Measurements from ENCODE around the gene TTN. TPM values are rescaled to one million over a fixed set of nuclear protein-coding genes. Genes with fewer than 3 reads are reported as not detected.
A peak's percentile ranks its signal among the peaks of the same experiment; 100 is the strongest.

Gene TTN
- total and polyA plus RNA-seq, 10 of the 15 experiments (the other 5 are each of a cell fraction or from before 2014, with no cell fraction given), result 0.15 to 9.0 (median 1.8) TPM

GRCh38 chr2:178480227-178481181, 326.7 kb downstream of the TTN start, which contains the start of gene PLEKHA3:
PLEKHA3 (plus strand) TSS chr2:178480457; CDS start chr2:178480870, 413 bp downstream.
- DNase-seq (ENCODE audit: low read depth, low spot score), result peak; percentile 33
- POLR2A ChIA-PET, result interaction anchor here (0.7 to 2.5 kb wide), 4 partner anchors 19 to 48 kb away, joined by 3 to 19 read pairs (median 10); partner anchors contain the start of genes PJVK and PRKRA
- RAD21 ChIA-PET (ENCODE audit: unreplicated experiment), result interaction anchor here (0.7 to 2.5 kb wide), 5 partner anchors 26 to 51 kb away, joined by 3 to 29 read pairs (median 3); no protein-coding TSS in a partner anchor
- no peaks in the 10 kb centered on the region for H3K27me3 ChIP-seq (replicated peaks in 1 of 2; ENCODE audit: control insufficient read depth in 2 of 2, insufficient read depth in 2 of 2, low read length in 1 of 2)
- H3K79me2 ChIP-seq (ENCODE audit: control insufficient read depth, insufficient read depth, low read length), result peaks cover 43% of the 10 kb centered on the region
- under 1% methylated on average over 72 of the region's 92 CpGs for WGBS (ENCODE audit: insufficient coverage, insufficient replicate concordance, low lambda C conversion rate, missing lambda C conversion rate)
- no peaks in the 10 kb centered on the region for H4K20me1 ChIP-seq (ENCODE audit: control insufficient read depth, insufficient read depth)
- peak within 1 kb of the TSS; percentile 98 for H2AFZ ChIP-seq (ENCODE audit: control insufficient read depth, low read depth, low read length)
- peak; percentile 23 for FAIRE-seq
- peak; percentile 77 for ATAC-seq
- H3K9me3 ChIP-seq (replicated peaks; ENCODE audit: control insufficient read depth, insufficient read depth, low read length), result no peaks in the 10 kb centered on the region
- intact Hi-C loops (cut with micrococcal nuclease; ENCODE audit: unreplicated experiment) (loop anchor here (5.0 kb wide), 1 partner anchor 222 kb away; no protein-coding TSS in a partner anchor), in situ Hi-C loops (cut with MboI) (no loop called here)
- SMC1A ChIA-PET (ENCODE audit: uncharacterized antibody, unreplicated experiment), result interaction anchor here (0.6 to 3.0 kb wide), 11 partner anchors 17 to 102 kb away, joined by 3 to 18 read pairs (median 3); no protein-coding TSS in a partner anchor
- no peaks in the 10 kb centered on the region for H3K36me3 ChIP-seq (ENCODE audit: control insufficient read depth in 2 of 2, insufficient read depth in 2 of 2, low read length in 1 of 2)
- CTCF ChIA-PET, result interaction anchor here (0.5 to 2.7 kb wide), 9 partner anchors 15 to 315 kb away, joined by 3 to 11 read pairs (median 4); no protein-coding TSS in a partner anchor
- peak within 1 kb of the TSS; percentile 93 for H3K4me3 ChIP-seq
- peak within 1 kb of the TSS; percentile 91 for H3K4me2 ChIP-seq (ENCODE audit: control insufficient read depth, insufficient read depth)
- BruUV-seq (replicated peaks), result no TSS peak
- peak within 1 kb of the TSS; percentile 43 for H3K27ac ChIP-seq (ENCODE audit: control insufficient read depth, insufficient read depth)
- peak within 1 kb of the TSS; percentile 66 for H3K9ac ChIP-seq (ENCODE audit: control insufficient read depth, insufficient read depth, low read length)
- peaks cover 7% of the 10 kb centered on the region; the same call in 1 of the 2 replicates for H3K4me1 ChIP-seq (ENCODE audit: control insufficient read depth, insufficient read depth, low read length)
- TF ChIP-seq RUNX3 (IDR thresholded peaks at IDR 0.05; ENCODE audit: low read length), result no peak; the same call in 1 of the 2 replicates
- no peak for TF ChIP-seq ATF7 (IDR thresholded peaks at IDR 0.05; ENCODE audit: low read depth)
- TF ChIP-seq HDAC6 (IDR thresholded peaks at IDR 0.05; ENCODE audit: unreplicated experiment), result no peak
- TF ChIP-seq CBFB (IDR thresholded peaks at IDR 0.05; ENCODE audit: low read depth), result no peak
- peak; percentile 31; the same call in 1 of the 2 replicates for TF ChIP-seq ASH2L (IDR thresholded peaks at IDR 0.05; ENCODE audit: borderline replicate concordance, low read depth)
- TF ChIP-seq BHLHE40 (IDR thresholded peaks at IDR 0.05; ENCODE audit: borderline replicate concordance in 1 of 2, low read depth in 2 of 2, low read length in 1 of 2), result peak in 1 of 2 experiments; percentile 23; a peak in 1 of 4 replicates
- peak; percentile 75; the same call in 1 of the 2 replicates for TF ChIP-seq DPF2 (IDR thresholded peaks at IDR 0.05)
- TF ChIP-seq MXI1 (IDR thresholded peaks at IDR 0.05; ENCODE audit: low read depth, low read length), result peak; percentile 59; the same call in 1 of the 2 replicates
- TF ChIP-seq NFIC (IDR thresholded peaks at IDR 0.05; ENCODE audit: low read depth, low read length), result no peak
- TF ChIP-seq E2F8 (IDR thresholded peaks at IDR 0.05; ENCODE audit: low read depth, partially characterized antibody), result no peak
- no peak for TF ChIP-seq TBL1XR1 (IDR thresholded peaks at IDR 0.05; ENCODE audit: low read depth, low read length)
- TF ChIP-seq KAT2A (conservative IDR thresholded peaks at IDR 0.05; ENCODE audit: control insufficient read depth, low read depth, low read length), result no peak
- no peak for TF ChIP-seq HDAC2 (IDR thresholded peaks at IDR 0.05)
- TF ChIP-seq POLR2AphosphoS2 (IDR thresholded peaks at IDR 0.05; ENCODE audit: low read depth, low read length), result no peak
- peak in 1 of 2 experiments; percentile 3; a peak in 1 of 4 replicates for TF ChIP-seq IKZF2 (IDR thresholded peaks at IDR 0.05)
- no peak for TF ChIP-seq SUZ12 (IDR thresholded peaks at IDR 0.05; ENCODE audit: unreplicated experiment)
- TF ChIP-seq HCFC1 (IDR thresholded peaks at IDR 0.05; ENCODE audit: low read length), result no peak
- no peak for TF ChIP-seq SIX5 (IDR thresholded peaks at IDR 0.05; ENCODE audit: low read depth, low read length, severe bottlenecking)
- no peak for TF ChIP-seq POU2F2 (IDR thresholded peaks at IDR 0.05; ENCODE audit: borderline replicate concordance, low read depth, low read length)
- no peak for TF ChIP-seq IRF3 (IDR thresholded peaks at IDR 0.05)

All from GM12878 (cell line).